Heart left ventricle (tissue), 13 donors: ENCODE results near the gene SFMBT2.

ENCODE experiments used
- CTCF ChIP-seq, 12 donors: fragments of 200-600 bp; sonication (generic) in 4 of 12; IDR thresholded peaks; one replicate each; pipeline versions ENCODE4 v1.5.0 to v1.8.0; 2018 to 2022; ENCODE audit warnings: antibody characterized with exemption in 12 of 12, mild to moderate bottlenecking in 5 of 12
- POLR2A ChIP-seq, 2 donors: fragments of 450-650 bp; IDR thresholded peaks; one replicate each; pipeline ENCODE4 v1.6.1; 2017; ENCODE audit warnings: antibody characterized with exemption in 2 of 2, mild to moderate bottlenecking in 2 of 2, moderate library complexity in 2 of 2
- donor health status: ischemic (EF 13 %, LVEDD 7.1; RV severe dilation, severe dysfunction).
- donor health status: DM: no; HTN: yes; CAD: no.
- donor health status: DM: no; HTN: no; CAD: no.
- donor health status: ischemic (EF 25% LVEDD 6.9; RV normal size, moderate dysfunction).
- donor health status: ischemic (EF 25% LVEDD 5.7; RV mildly dilated, moderate dysfunction).
- donor health status: ischemic (EF 35%, LVEDD 5.7; RV mildly dilated, moderate dysfunction).
- donor health status: nonischemic (EF 11% LVEDD 7.7; RV severe dilation, severe dysfunction).
- donor health status: DM: yes; HTN: yes; CAD: no.
- donor health status: PGD.
- donor health status: ischemic (EF 29% LVEDD 5.4; RV normal size, mild dysfunction).
- donor health status: nonischemic (EF 23%, LVEDD 6.1; RV moderate dilation, normal function).

GRCh38 chr10:7121154-7121797 lies 289.6 kb downstream of the SFMBT2 start:
- peak; percentile 48 to 75 (median 68) for TF ChIP-seq CTCF (IDR thresholded peaks at IDR 0.05)
- TF ChIP-seq POLR2A (IDR thresholded peaks at IDR 0.05), result no peak
